22Rv1 (cell line): ENCODE results near the gene FOCAD.

Experiments
- ZFX ChIP-seq: fragments of 450-650 bp; IDR thresholded peaks from 2 replicates; pipeline ENCODE4 v1.6.1; 2017; ENCODE audit warnings: antibody characterized with exemption, borderline replicate concordance
- TF ChIP-seq, protein P1 (sequence below): fragments of 450-650 bp; IDR thresholded peaks from 2 replicates; pipeline ENCODE4 v1.5.1; 2017; ENCODE audit warnings: mild to moderate bottlenecking

DNA sequence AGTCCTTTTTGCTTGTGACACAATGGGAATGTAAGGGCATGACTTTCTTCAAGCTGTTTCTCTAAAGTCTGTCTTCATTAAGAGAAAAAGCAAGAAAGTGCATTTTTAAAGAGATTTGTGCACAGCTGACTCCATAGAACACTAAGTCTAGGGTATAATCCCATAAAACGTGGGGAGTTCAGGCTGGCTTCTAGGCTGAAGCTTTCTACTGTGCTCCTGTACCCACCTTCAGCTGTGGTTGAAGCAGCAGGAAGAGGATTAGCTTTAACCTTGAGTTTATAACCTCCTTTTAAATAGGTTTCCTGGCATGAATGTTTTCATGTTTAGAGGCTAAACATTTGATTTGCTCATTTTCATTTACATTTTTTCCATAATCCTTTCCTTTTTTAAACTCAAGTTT, 220.9 kb downstream of the FOCAD start:
- TF ChIP-seq, protein P1, sequence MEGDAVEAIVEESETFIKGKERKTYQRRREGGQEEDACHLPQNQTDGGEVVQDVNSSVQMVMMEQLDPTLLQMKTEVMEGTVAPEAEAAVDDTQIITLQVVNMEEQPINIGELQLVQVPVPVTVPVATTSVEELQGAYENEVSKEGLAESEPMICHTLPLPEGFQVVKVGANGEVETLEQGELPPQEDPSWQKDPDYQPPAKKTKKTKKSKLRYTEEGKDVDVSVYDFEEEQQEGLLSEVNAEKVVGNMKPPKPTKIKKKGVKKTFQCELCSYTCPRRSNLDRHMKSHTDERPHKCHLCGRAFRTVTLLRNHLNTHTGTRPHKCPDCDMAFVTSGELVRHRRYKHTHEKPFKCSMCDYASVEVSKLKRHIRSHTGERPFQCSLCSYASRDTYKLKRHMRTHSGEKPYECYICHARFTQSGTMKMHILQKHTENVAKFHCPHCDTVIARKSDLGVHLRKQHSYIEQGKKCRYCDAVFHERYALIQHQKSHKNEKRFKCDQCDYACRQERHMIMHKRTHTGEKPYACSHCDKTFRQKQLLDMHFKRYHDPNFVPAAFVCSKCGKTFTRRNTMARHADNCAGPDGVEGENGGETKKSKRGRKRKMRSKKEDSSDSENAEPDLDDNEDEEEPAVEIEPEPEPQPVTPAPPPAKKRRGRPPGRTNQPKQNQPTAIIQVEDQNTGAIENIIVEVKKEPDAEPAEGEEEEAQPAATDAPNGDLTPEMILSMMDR: no peak
- TF ChIP-seq ZFX: no peak
